ENCODE measurements around the gene PEMT. TPM values are rescaled to one million over a fixed set of nuclear protein-coding genes. Genes with fewer than 3 reads are reported as not detected.
A peak's percentile ranks its signal among the peaks of the same experiment; 100 is the strongest.

The PEMT gene
- polyA plus RNA-seq, 1 donor = 28.1 TPM

GRCh38 chr17:17537311-17538099 is 54.0 kb downstream of the PEMT start:
- DNase-seq = no peak

GRCh38 chr17:17536702-17537101 is 54.8 kb downstream of the PEMT start:
- no peak for DNase-seq

- DNase-seq = no peak
These were observed 55.6 kb downstream of the PEMT start for GRCh38 chr17:17535957-17536356.

GRCh38 chr17:17533901-17534441 is 57.5 kb downstream of the PEMT start:
- no peak for DNase-seq

- DNase-seq = no peak
These were observed 58.5 kb downstream of the PEMT start for GRCh38 chr17:17532991-17533390.

GRCh38 chr17:17531156-17531555 is 60.4 kb downstream of the PEMT start:
- DNase-seq = no peak

- no peak for DNase-seq
These were observed 62.5 kb downstream of the PEMT start for GRCh38 chr17:17528696-17529652.

- no peak for DNase-seq
These were observed 63.5 kb downstream of the PEMT start for GRCh38 chr17:17527956-17528500.

GRCh38 chr17:17527534-17527933 is 64.0 kb downstream of the PEMT start:
- DNase-seq = no peak

- no peak for DNase-seq
These were observed 65.1 kb downstream of the PEMT start for GRCh38 chr17:17526369-17526768.

GRCh38 chr17:17525956-17526355 is 65.6 kb downstream of the PEMT start:
- no peak for DNase-seq

GRCh38 chr17:17525311-17525710 is 66.2 kb downstream of the PEMT start:
- DNase-seq = no peak

- no peak for DNase-seq
These were observed 67.6 kb downstream of the PEMT start for GRCh38 chr17:17523731-17524490.

- no peak for DNase-seq
These were observed 68.3 kb downstream of the PEMT start for GRCh38 chr17:17523001-17523730.

GRCh38 chr17:17520599-17521232 is 70.8 kb downstream of the PEMT start:
- no peak for DNase-seq

GRCh38 chr17:17519886-17520285 is 71.6 kb downstream of the PEMT start:
- no peak for DNase-seq

GRCh38 chr17:17518951-17519350 is 72.6 kb downstream of the PEMT start:
- DNase-seq = no peak

GRCh38 chr17:17518014-17518413 is 73.5 kb downstream of the PEMT start:
- peak; percentile 33 for DNase-seq

GRCh38 chr17:17516941-17517720 is 74.4 kb downstream of the PEMT start:
- no peak for DNase-seq
